K562 (cell line): Measurements from ENCODE around the gene HS3ST4.

ENCODE experiments used
- CTCF ChIP-seq, 3 experiments: IDR thresholded peaks in 2 of 3; conservative IDR thresholded peaks in 1 of 3; 2 replicates each; pipeline ENCODE4 v1.5.1; 2011 to 2012; ENCODE audit warnings: low read length in 3 of 3, mild to moderate bottlenecking in 3 of 3, control low read depth in 2 of 3, improper control_type of control experiment in 1 of 3, inconsistent platforms in 1 of 3, low read depth in 1 of 3, mixed read lengths in 1 of 3, moderate library complexity in 1 of 3; ENCODE audit not compliant: insufficient read depth in 2 of 3
- POLR2H ChIP-seq: IDR thresholded peaks from 2 replicates; pipeline ENCODE4 v1.6.1; 2016; ENCODE audit warnings: missing genetic modification characterization, low read depth, mild to moderate bottlenecking, control low read depth, missing compliant biosample characterization, moderate library complexity
- RFX7 ChIP-seq: fragments of 250-450 bp; sonication (Bioruptor Pico); IDR thresholded peaks from 2 replicates; pipeline ENCODE4 v1.5.1; 2021; ENCODE audit warnings: mild to moderate bottlenecking
- UBTF ChIP-seq, 2 experiments: IDR thresholded peaks; 2 replicates each; pipeline ENCODE4 v1.6.1; 2012; ENCODE audit warnings: improper control_type of control experiment in 2 of 2, low read depth in 2 of 2, low read length in 2 of 2, borderline replicate concordance in 1 of 2
- ZNF280A ChIP-seq: fragments of 450-650 bp; IDR thresholded peaks from 2 replicates; pipeline ENCODE4 v1.6.1; 2018; ENCODE audit warnings: mild to moderate bottlenecking, low read depth; ENCODE audit not compliant: partially characterized antibody

- no peak for TF ChIP-seq RFX7
- no peak for TF ChIP-seq ZNF280A
- no peak for TF ChIP-seq UBTF (IDR thresholded peaks at IDR 0.05; ENCODE audit: borderline replicate concordance in 1 of 2, low read depth in 2 of 2, low read length in 2 of 2)
- no peak for TF ChIP-seq CTCF (IDR thresholded peaks at IDR 0.05 in 2 of 3, conservative IDR thresholded peaks at IDR 0.05 in 1 of 3; ENCODE audit: insufficient read depth in 2 of 3, low read depth in 1 of 3, low read length in 3 of 3)
- no peak for TF ChIP-seq POLR2H
Observed at GRCh38 chr16:26177438-26177837, 485.7 kb downstream of the HS3ST4 start.
